GM04504 (cell line): ENCODE measurements around the gene PARN.
"Not testable (repeated sequence)": the region's sequence is repeated elsewhere in the genome, so short reads cannot be mapped to it uniquely, and the experiment has no call there.

Source experiments
- DNase-seq: peaks from one replicate; pipeline ENCODE4 v3.0.0-alpha.2; 2012; ENCODE audit warnings: low read depth

Gene PARN

GRCh38 chr16:14472357-14472756, 157.7 kb downstream of the PARN start:
- no peak for DNase-seq

- DNase-seq = no peak
Measured at GRCh38 chr16:14470788-14471187, 159.3 kb downstream of the PARN start.

GRCh38 chr16:14465799-14466198, 164.3 kb downstream of the PARN start:
- DNase-seq = no peak

GRCh38 chr16:14464796-14465195, 165.3 kb downstream of the PARN start:
- DNase-seq = no peak

GRCh38 chr16:14464192-14464591, 165.9 kb downstream of the PARN start:
- DNase-seq = no peak

- no peak for DNase-seq
Measured at GRCh38 chr16:14462811-14463210, 167.2 kb downstream of the PARN start.

- no peak for DNase-seq
Measured at GRCh38 chr16:14460726-14461125, 169.3 kb downstream of the PARN start.

- no peak for DNase-seq
Measured at GRCh38 chr16:14458576-14458975, 171.5 kb downstream of the PARN start.

- no peak for DNase-seq
Measured at GRCh38 chr16:14456793-14457481, 173.1 kb downstream of the PARN start.

GRCh38 chr16:14455573-14455972, 174.5 kb downstream of the PARN start:
- no peak for DNase-seq

- no peak for DNase-seq
Measured at GRCh38 chr16:14454391-14454790, 175.7 kb downstream of the PARN start.

GRCh38 chr16:14452066-14452465, 178.0 kb downstream of the PARN start:
- DNase-seq = no peak

- no peak for DNase-seq
Measured at GRCh38 chr16:14450846-14451245, 179.2 kb downstream of the PARN start.

- no peak for DNase-seq
Measured at GRCh38 chr16:14449790-14450480, 180.1 kb downstream of the PARN start.

- DNase-seq = no peak
Measured at GRCh38 chr16:14449334-14449733, 180.7 kb downstream of the PARN start.

GRCh38 chr16:14448879-14449278, 181.2 kb downstream of the PARN start:
- no peak for DNase-seq

GRCh38 chr16:14447783-14448182, 182.3 kb downstream of the PARN start:
- no peak for DNase-seq

GRCh38 chr16:14446796-14447195, 183.3 kb downstream of the PARN start:
- no peak for DNase-seq

- no peak for DNase-seq
Measured at GRCh38 chr16:14445937-14446715, 183.9 kb downstream of the PARN start.

GRCh38 chr16:14444979-14445810, 184.9 kb downstream of the PARN start:
- no peak for DNase-seq

GRCh38 chr16:14441533-14441932, 188.5 kb downstream of the PARN start:
- DNase-seq = not testable (repeated sequence)

- DNase-seq = no peak
Measured at GRCh38 chr16:14438256-14438655, 191.8 kb downstream of the PARN start.
